GM19023 (cell line): ENCODE measurements around the gene ATG3.
"Not testable (repeated sequence)": the region's sequence is repeated elsewhere in the genome, so short reads cannot be mapped to it uniquely, and the experiment has no call there.

Experiments used
- ATAC-seq: cut with Tn5 transposase; IDR thresholded peaks from one replicate; pipeline ENCODE4 v1.9.1; 2021; ENCODE audit warnings: mild to moderate bottlenecking, moderate library complexity; ENCODE audit not compliant: unreplicated experiment

The ATG3 gene

GRCh38 chr3:112564247-112564939, 2.6 kb upstream of the ATG3 start:
- not testable (repeated sequence) for ATAC-seq

- ATAC-seq, result peak; percentile 58
Measured at GRCh38 chr3:112561484-112561733, 353 bp downstream of the ATG3 start.

- peak; percentile 25 for ATAC-seq
Measured at GRCh38 chr3:112560721-112561483, 860 bp downstream of the ATG3 start.

GRCh38 chr3:112560307-112560706, 1.5 kb downstream of the ATG3 start:
- ATAC-seq, result no peak

GRCh38 chr3:112557976-112558375, 3.8 kb downstream of the ATG3 start:
- ATAC-seq, result no peak

GRCh38 chr3:112555535-112556170, 6.1 kb downstream of the ATG3 start:
- no peak for ATAC-seq

GRCh38 chr3:112550859-112551258, 10.9 kb downstream of the ATG3 start:
- ATAC-seq, result no peak

GRCh38 chr3:112546216-112546759, 15.5 kb downstream of the ATG3 start:
- no peak for ATAC-seq

GRCh38 chr3:112539825-112540650, 21.7 kb downstream of the ATG3 start:
- ATAC-seq, result peak; percentile 88

- ATAC-seq, result no peak
Measured at GRCh38 chr3:112531358-112531781, 30.4 kb downstream of the ATG3 start.

- no peak for ATAC-seq
Measured at GRCh38 chr3:112530573-112530972, 31.2 kb downstream of the ATG3 start.

GRCh38 chr3:112524127-112524526, 37.6 kb downstream of the ATG3 start:
- ATAC-seq, result not testable (repeated sequence)

- no peak for ATAC-seq
Measured at GRCh38 chr3:112519424-112520001, 42.2 kb downstream of the ATG3 start.

- ATAC-seq, result not testable (repeated sequence)
Measured at GRCh38 chr3:112518970-112519369, 42.8 kb downstream of the ATG3 start.

GRCh38 chr3:112514527-112515128, 47.1 kb downstream of the ATG3 start:
- ATAC-seq, result peak; percentile 100

- ATAC-seq, result no peak
Measured at GRCh38 chr3:112512320-112512719, 49.4 kb downstream of the ATG3 start.

- ATAC-seq, result no peak
Measured at GRCh38 chr3:112508860-112509259, 52.9 kb downstream of the ATG3 start.

- ATAC-seq, result no peak
Measured at GRCh38 chr3:112508261-112508660, 53.5 kb downstream of the ATG3 start.

GRCh38 chr3:112505907-112506306, 55.9 kb downstream of the ATG3 start:
- ATAC-seq, result no peak

GRCh38 chr3:112504123-112504522, 57.6 kb downstream of the ATG3 start:
- ATAC-seq, result no peak
